ENCODE results near the gene WNK2. TPM values are rescaled to one million over a fixed set of nuclear protein-coding genes. Genes with fewer than 3 reads are reported as not detected.
"Not testable (repeated sequence)": the region's sequence is repeated elsewhere in the genome, so short reads cannot be mapped to it uniquely, and the experiment has no call there.

The WNK2 gene
- polyA plus RNA-seq, 3 donors, result 0.40 TPM; not detected in 2

DNA sequence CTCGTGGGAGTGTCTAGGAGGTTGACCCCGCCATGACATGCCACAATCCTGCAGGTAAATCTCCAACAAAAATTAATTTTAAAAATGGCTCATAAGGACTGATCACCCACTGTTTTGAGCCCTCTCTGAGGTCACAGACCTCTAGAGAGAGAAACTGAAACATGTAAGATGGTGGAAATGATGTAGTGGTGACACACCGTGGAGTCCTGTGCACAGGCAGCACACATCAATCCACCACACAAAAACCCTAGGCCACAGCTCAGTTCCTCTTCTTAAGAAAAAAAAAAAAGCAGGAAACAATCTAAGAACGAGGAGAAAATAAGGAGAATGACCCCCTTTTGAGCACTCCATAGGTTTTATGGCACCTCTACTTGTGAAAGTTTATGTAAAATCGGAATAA is 173.7 kb downstream of the WNK2 start:
- H3K9ac ChIP-seq (ENCODE audit: insufficient read depth, low read length, poor library complexity, severe bottlenecking), result no peak overlapping the region
- H3K27ac Mint-ChIP-seq, result no peak overlapping the region
- H3K4me2 ChIP-seq (replicated peaks; ENCODE audit: extremely low read depth, low read length, poor library complexity, severe bottlenecking), result no peak overlapping the region
- H3K4me1 ChIP-seq (ENCODE audit: control insufficient read depth in 1 of 2, insufficient read depth in 2 of 2, low read length in 2 of 2), result no peaks in the 10 kb centered on the region
- WGBS (ENCODE audit: insufficient coverage), result 100% methylated on average over 1 of the region's 5 CpGs
- H3K27me3 ChIP-seq (ENCODE audit: control insufficient read depth in 2 of 2, insufficient read depth in 2 of 2, low read length in 2 of 2), result no peaks in the 10 kb centered on the region
- no peak overlapping the region for H3K27ac ChIP-seq (ENCODE audit: low read depth in 1 of 2, low read length in 2 of 2)
- H3K36me3 Mint-ChIP-seq, result no peaks in the 10 kb centered on the region
- H3K9me3 Mint-ChIP-seq, result peaks cover 0 to 32% (median 28%) of the 10 kb centered on the region in 7 donors
- intact Hi-C loops (cut with micrococcal nuclease), result no loop called here
- peak in 1 of 3 donors; percentile 15 for DNase-seq
- H3K27me3 Mint-ChIP-seq (ENCODE audit: low read depth in 3 of 3), result peaks cover 0 to 5% (median 3%) of the 10 kb centered on the region in 3 donors
- no peaks in the 10 kb centered on the region for H3K79me2 ChIP-seq (ENCODE audit: insufficient read depth, low read length)
- peaks cover 17 to 19% of the 10 kb centered on the region in 2 donors for H3K9me3 ChIP-seq (replicated peaks in 1 of 2; ENCODE audit: control insufficient read depth in 1 of 2, insufficient read depth in 1 of 2, low read length in 2 of 2)
- H3K4me3 Mint-ChIP-seq, result no peak overlapping the region
- H4K20me1 ChIP-seq (ENCODE audit: insufficient read depth, low read length), result no peaks in the 10 kb centered on the region
- TF ChIP-seq, protein P1, sequence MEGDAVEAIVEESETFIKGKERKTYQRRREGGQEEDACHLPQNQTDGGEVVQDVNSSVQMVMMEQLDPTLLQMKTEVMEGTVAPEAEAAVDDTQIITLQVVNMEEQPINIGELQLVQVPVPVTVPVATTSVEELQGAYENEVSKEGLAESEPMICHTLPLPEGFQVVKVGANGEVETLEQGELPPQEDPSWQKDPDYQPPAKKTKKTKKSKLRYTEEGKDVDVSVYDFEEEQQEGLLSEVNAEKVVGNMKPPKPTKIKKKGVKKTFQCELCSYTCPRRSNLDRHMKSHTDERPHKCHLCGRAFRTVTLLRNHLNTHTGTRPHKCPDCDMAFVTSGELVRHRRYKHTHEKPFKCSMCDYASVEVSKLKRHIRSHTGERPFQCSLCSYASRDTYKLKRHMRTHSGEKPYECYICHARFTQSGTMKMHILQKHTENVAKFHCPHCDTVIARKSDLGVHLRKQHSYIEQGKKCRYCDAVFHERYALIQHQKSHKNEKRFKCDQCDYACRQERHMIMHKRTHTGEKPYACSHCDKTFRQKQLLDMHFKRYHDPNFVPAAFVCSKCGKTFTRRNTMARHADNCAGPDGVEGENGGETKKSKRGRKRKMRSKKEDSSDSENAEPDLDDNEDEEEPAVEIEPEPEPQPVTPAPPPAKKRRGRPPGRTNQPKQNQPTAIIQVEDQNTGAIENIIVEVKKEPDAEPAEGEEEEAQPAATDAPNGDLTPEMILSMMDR (IDR thresholded peaks at IDR 0.05), result no peak
- peaks cover 2% of the 10 kb centered on the region for H3K4me1 Mint-ChIP-seq
- H3K36me3 ChIP-seq (replicated peaks in 1 of 2; ENCODE audit: control insufficient read depth in 1 of 2, insufficient read depth in 2 of 2, low read length in 2 of 2), result no peaks in the 10 kb centered on the region
- H3K4me3 ChIP-seq (replicated peaks in 1 of 3; ENCODE audit: low read depth in 2 of 3, low read length in 3 of 3), result no peak overlapping the region
- H2AFZ ChIP-seq (ENCODE audit: insufficient read depth, low read depth, low read length, poor library complexity, severe bottlenecking), result no peak overlapping the region

DNA sequence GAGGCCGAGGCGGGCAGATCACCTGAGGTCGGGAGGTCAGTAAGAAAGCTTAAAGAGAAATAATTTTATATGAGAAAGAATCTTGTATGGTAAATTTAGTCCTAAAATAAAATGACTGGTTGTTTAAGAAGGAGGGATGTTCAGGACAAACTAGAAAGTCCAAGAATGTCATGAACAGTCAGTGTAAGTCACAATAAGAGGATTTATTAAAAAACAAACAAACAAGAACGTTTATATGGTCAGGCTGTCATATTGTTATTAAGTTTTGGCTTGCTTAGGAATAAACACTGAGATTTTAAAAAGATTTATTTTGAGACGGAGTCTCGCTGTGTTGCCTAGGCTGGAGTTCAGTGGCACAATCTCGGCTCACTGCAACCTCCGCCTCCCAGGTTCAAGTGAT is 176.0 kb downstream of the WNK2 start:
- H3K4me3 ChIP-seq (replicated peaks in 1 of 3; ENCODE audit: low read depth in 2 of 3, low read length in 3 of 3); H3K36me3 ChIP-seq (replicated peaks in 1 of 2; ENCODE audit: control insufficient read depth in 1 of 2, insufficient read depth in 2 of 2, low read length in 2 of 2); H3K4me1 ChIP-seq (ENCODE audit: control insufficient read depth in 1 of 2, insufficient read depth in 2 of 2, low read length in 2 of 2); H3K27ac Mint-ChIP-seq; H3K4me3 Mint-ChIP-seq; H3K4me1 Mint-ChIP-seq; DNase-seq; H3K27me3 Mint-ChIP-seq (ENCODE audit: low read depth in 3 of 3); H2AFZ ChIP-seq (ENCODE audit: insufficient read depth, low read depth, low read length, poor library complexity, severe bottlenecking); H3K9ac ChIP-seq (ENCODE audit: insufficient read depth, low read length, poor library complexity, severe bottlenecking); H4K20me1 ChIP-seq (ENCODE audit: insufficient read depth, low read length); H3K4me2 ChIP-seq (replicated peaks; ENCODE audit: extremely low read depth, low read length, poor library complexity, severe bottlenecking); H3K36me3 Mint-ChIP-seq; H3K27me3 ChIP-seq (ENCODE audit: control insufficient read depth in 2 of 2, insufficient read depth in 2 of 2, low read length in 2 of 2); H3K27ac ChIP-seq (ENCODE audit: low read depth in 1 of 2, low read length in 2 of 2); H3K79me2 ChIP-seq (ENCODE audit: insufficient read depth, low read length); intact Hi-C loops (cut with micrococcal nuclease): not testable (repeated sequence)
- H3K9me3 Mint-ChIP-seq, result peaks cover 0 to 42% (median 31%) of the 10 kb centered on the region in 7 donors
- WGBS (ENCODE audit: insufficient coverage), result 81% methylated on average over 6 of the region's 8 CpGs
- peaks cover 17 to 19% of the 10 kb centered on the region in 2 donors for H3K9me3 ChIP-seq (replicated peaks in 1 of 2; ENCODE audit: control insufficient read depth in 1 of 2, insufficient read depth in 1 of 2, low read length in 2 of 2)

All from CD14-positive monocyte (primary cell).